Esophagus mucosa (tissue), 1 donor: ENCODE data around the gene ZNF226. TPM values are rescaled to one million over a fixed set of nuclear protein-coding genes. Genes with fewer than 3 reads are reported as not detected.
"Not testable (repeated sequence)": the region's sequence is repeated elsewhere in the genome, so short reads cannot be mapped to it uniquely, and the experiment has no call there.

Experiments used
- ATAC-seq: fragments of 200-7000 bp; cut with Tn5 transposase; one replicate; pipeline ENCODE4 v1.9.1; 2020
- total RNA-seq: library from RNA; stranded (reverse); gene quantifications from one replicate; pipeline ENCODE4 v1.2.4, GENCODE V29; 2023
- donor health status: DM: yes; HTN: yes; CAD: no.

The ZNF226 gene
- total RNA-seq, 1 donor from 2014 or later: 12.4 TPM

DNA sequence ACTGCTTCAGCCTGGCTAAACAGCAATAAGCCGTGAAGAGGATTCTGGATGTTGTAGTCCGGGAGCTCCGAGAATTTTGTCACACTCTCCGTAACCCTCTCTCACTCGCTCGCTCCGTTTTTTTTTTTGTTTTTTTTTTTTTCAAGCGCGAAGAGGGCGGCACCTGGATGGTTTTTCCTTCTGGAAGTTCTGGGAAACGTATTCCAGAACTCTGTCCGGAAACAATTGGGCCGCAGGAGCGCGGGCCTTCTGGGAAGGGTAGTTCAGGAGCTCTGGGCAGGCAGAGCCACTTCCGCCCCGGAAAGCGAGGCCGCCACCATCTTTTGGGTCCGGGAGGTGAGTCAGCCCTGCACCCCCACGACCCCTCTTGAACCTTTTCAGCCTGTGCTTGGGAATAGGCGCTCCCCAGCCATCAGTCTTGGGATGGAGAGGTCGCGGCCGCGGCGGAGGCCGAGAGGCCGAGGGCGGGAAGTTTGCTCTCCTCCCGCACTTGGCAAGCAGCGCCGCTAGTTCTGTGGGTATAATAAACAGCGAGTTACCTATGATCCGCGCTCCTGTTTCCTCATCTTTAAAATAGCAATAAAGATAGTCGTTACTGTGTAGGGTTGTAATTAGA is 47.5 kb downstream of the ZNF226 start, which contains the start of gene ZNF227:
TSS of gene ZNF227 (plus strand) at position 283 of the 616 bp plus-strand sequence. CDS start 5,261 bp downstream, outside the sequence.
- peak; percentile 94 for ATAC-seq

DNA sequence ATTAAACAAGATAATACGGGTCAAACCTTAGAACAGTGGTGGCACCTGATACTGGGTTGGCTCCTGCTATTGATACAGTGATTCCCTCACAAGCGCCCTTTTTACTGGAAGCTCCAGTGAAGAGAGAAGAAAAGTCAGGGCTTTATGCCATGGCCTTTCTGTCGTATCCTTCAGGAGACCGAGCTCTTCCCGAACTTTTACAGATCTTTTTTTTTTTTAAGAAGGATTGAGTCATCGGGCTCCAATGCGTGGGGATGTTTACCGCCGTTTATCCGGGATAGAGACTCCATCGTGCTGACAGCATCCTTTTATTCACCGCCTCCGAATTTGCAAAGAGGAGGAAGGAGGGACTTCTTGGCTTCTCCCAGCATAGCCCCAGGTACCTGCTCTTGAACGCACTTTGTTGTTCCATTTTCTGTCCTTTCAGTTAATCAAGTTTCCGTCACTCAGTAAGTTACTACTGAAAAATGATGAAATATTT is 48.0 kb downstream of the ZNF226 start:
- peak; percentile 22 for ATAC-seq

DNA sequence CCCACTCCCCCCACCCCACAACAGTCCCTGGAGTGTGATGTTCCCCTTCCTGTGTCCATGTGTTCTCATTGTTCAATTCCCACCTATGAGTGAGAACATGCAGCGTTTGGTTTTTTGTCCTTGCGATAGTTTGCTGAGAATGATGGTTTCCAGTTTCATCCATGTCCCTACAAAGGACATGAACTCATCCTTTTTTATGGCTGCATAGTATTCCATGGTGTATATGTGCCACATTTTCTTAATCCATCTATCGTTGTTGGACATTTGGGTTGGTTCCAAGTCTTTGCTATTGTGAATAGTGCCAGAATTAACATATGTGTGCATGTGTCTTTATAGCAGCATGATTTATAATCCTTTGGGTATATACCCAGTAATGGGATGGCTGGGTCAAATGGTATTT is 55.0 kb downstream of the ZNF226 start:
- not testable (repeated sequence) for ATAC-seq

DNA sequence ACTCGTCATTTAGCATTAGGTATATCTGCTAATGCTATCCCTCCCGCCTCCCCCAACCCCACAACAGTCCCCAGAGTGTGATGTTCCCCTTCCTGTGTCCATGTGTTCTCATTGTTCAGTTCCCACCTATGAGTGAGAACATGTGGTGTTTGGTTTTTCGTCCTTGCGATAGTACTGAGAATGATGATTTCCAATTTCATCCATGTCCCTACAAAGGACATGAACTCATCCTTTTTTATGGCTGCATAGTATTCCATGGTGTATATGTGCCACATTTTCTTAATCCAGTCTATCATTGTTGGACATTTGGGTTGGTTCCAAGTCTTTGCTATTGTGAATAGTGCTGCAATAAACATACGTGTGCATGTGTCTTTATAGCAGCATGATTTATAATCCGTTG is 55.9 kb downstream of the ZNF226 start:
- not testable (repeated sequence) for ATAC-seq

DNA sequence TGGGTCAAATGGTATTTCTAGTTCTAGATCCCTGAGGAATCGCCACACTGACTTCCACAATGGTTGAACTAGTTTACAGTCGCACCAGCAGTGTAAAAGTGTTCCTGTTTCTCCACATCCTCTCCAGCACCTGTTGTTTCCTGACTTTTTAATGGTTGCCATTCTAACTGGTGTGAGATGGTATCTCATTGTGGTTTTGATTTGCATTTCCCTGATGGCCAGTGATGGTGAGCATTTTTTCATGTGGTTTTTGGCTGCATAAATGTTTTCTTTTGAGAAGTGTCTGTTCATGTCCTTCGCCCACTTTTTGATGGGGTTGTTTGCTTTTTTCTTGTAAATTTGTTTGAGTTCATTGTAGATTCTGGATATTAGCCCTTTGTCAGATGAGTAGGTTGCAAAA is 56.4 kb downstream of the ZNF226 start:
- not testable (repeated sequence) for ATAC-seq

Other genes starting within 250 kb of the ZNF226 start
- 6.0 TPM for gene ZNF45, start 229.8 kb upstream of the ZNF226 start, total RNA-seq
- gene ZNF221, start 213.9 kb upstream of the ZNF226 start, total RNA-seq: 0.88 TPM
- 1.8 TPM for gene ZNF155, start 180.9 kb upstream of the ZNF226 start, total RNA-seq
- 2.1 TPM for gene ZNF230, start 162.1 kb upstream of the ZNF226 start, total RNA-seq
- 1.00 TPM for gene ZNF222, start 139.7 kb upstream of the ZNF226 start, total RNA-seq
- 2.2 TPM for gene ZNF223, start 113.1 kb upstream of the ZNF226 start, total RNA-seq
- 0.36 TPM for gene ZNF284, start 92.9 kb upstream of the ZNF226 start, total RNA-seq
- gene ZNF224, start 70.7 kb upstream of the ZNF226 start, total RNA-seq: 6.2 TPM
- gene ZNF225, start 51.7 kb upstream of the ZNF226 start, total RNA-seq: 1.8 TPM
- 3.0 TPM for gene ZNF234, start 23.5 kb upstream of the ZNF226 start, total RNA-seq
- 6.1 TPM for gene ZNF227, start 47.4 kb downstream of the ZNF226 start, total RNA-seq
- not detected for gene ZNF233, start 94.8 kb downstream of the ZNF226 start, total RNA-seq
- 2.5 TPM for gene ZNF235, start 139.9 kb downstream of the ZNF226 start, total RNA-seq
- gene ZNF112, start 191.6 kb downstream of the ZNF226 start, total RNA-seq: 2.2 TPM
- 0.64 TPM for gene ZNF285, start 236.5 kb downstream of the ZNF226 start, total RNA-seq